Lower lobe of right lung (tissue), 2 donors: Measurements from ENCODE around the gene AMOTL2. TPM values are rescaled to one million over a fixed set of nuclear protein-coding genes. Genes with fewer than 3 reads are reported as not detected.

Source experiments
- ATAC-seq, 2 donors: fragments of 200-7000 bp; cut with Tn5 transposase; one replicate each; pipeline ENCODE4 v1.9.1; 2020 to 2022; ENCODE audit warnings: mild to moderate bottlenecking in 2 of 2, moderate library complexity in 2 of 2
- DNase-seq: peaks from one replicate; pipeline ENCODE4 v3.0.0-alpha.2; 2020
- H3K27ac ChIP-seq: fragments of 200-600 bp; one replicate; pipeline ENCODE4 v1.8.0; 2022
- H3K27me3 ChIP-seq: fragments of 200-600 bp; one replicate; pipeline ENCODE4 v1.8.0; 2022; ENCODE audit warnings: low read depth
- H3K36me3 ChIP-seq: fragments of 200-600 bp; one replicate; pipeline ENCODE4 v1.8.0; 2022; ENCODE audit warnings: mild to moderate bottlenecking
- H3K4me1 ChIP-seq: fragments of 200-600 bp; one replicate; pipeline ENCODE4 v1.8.0; 2022
- H3K4me3 ChIP-seq: fragments of 200-600 bp; one replicate; pipeline ENCODE4 v1.8.0; 2022; ENCODE audit warnings: mild to moderate bottlenecking
- H3K9me3 ChIP-seq: fragments of 200-600 bp; one replicate; pipeline ENCODE4 v1.8.0; 2022
- intact Hi-C: fragments of 100-400 bp; cut with DNase I; formaldehyde crosslinking; loops from one replicate; pipeline ENCODE4 v1.11.0; 2022
- total RNA-seq: library from RNA; stranded (reverse); fragmentation: NEBNext Ultra II Directional; extraction: Animal tissue kit (Norgen Biotek cat#: 25700); gene quantifications from one replicate; pipeline ENCODE4 v1.2.1, GENCODE V29; 2021
- TF ChIP-seq, protein P1 (sequence below): fragments of 200-600 bp; IDR thresholded peaks from one replicate; pipeline ENCODE4 v1.8.0; 2022; ENCODE audit warnings: antibody characterized with exemption, mild to moderate bottlenecking
- donor health status: DM: no; HTN: yes; CAD: no; lungs with severe emphysema.

Gene AMOTL2
- total RNA-seq, 1 donor from 2014 or later = 77.8 TPM

DNA sequence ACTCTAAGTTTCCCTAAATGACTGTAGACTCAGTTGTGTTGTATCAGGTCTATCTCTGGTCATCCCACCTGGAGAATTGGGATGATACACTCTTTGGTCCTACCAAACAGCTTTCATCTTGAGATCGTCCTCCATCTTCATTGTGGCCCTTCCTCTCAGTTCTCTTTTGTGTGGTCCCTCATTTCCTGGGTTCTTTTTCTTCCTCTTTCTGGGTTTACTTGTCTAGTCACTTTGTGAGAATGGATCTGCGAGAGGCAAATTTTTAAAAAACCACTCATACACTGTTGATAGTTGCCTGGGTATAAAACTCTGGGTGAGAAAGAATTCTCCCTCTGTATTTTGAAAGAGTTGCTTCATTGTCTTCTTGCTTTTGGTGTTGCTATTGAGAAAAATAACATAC lies 6.0 kb upstream of the AMOTL2 start:
- ATAC-seq (no peak), DNase-seq (no peak)
- no peak overlapping the region for H3K4me3 ChIP-seq
- H3K4me1 ChIP-seq = peaks cover 31% of the 10 kb centered on the region
- H3K27ac ChIP-seq = no peak overlapping the region
- TF ChIP-seq, protein P1, sequence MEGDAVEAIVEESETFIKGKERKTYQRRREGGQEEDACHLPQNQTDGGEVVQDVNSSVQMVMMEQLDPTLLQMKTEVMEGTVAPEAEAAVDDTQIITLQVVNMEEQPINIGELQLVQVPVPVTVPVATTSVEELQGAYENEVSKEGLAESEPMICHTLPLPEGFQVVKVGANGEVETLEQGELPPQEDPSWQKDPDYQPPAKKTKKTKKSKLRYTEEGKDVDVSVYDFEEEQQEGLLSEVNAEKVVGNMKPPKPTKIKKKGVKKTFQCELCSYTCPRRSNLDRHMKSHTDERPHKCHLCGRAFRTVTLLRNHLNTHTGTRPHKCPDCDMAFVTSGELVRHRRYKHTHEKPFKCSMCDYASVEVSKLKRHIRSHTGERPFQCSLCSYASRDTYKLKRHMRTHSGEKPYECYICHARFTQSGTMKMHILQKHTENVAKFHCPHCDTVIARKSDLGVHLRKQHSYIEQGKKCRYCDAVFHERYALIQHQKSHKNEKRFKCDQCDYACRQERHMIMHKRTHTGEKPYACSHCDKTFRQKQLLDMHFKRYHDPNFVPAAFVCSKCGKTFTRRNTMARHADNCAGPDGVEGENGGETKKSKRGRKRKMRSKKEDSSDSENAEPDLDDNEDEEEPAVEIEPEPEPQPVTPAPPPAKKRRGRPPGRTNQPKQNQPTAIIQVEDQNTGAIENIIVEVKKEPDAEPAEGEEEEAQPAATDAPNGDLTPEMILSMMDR = no peak
- intact Hi-C loops = no loop called here
- H3K9me3 ChIP-seq = no peaks in the 10 kb centered on the region
- no peaks in the 10 kb centered on the region for H3K36me3 ChIP-seq
- no peaks in the 10 kb centered on the region for H3K27me3 ChIP-seq

DNA sequence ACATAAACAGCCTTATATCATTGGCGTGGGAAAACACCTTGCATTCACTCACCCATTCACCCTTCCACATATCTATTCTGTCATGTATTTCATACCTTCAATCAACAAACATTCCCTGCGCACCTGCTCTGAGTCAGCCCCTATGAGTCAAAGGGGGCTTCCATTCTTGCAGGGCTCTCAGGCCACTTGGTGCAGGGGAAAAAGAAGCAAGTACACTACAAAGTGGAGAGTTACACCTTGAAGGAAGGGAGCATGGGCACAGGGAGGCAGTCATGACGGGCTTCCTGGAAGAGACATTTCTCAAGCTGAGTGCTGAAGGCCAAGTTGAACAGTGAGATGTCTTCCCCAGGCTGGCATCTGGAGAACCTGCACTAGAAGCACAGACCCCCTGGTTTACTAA lies 4.6 kb upstream of the AMOTL2 start:
- Histone ChIP-seq H3K4me1 (peaks cover 34% of the 10 kb centered on the region), H3K27ac (no peak overlapping the region), H3K9me3 (no peaks in the 10 kb centered on the region), H3K4me3 (no peak overlapping the region), H3K27me3 (no peaks in the 10 kb centered on the region), H3K36me3 (no peaks in the 10 kb centered on the region)
- TF ChIP-seq, protein P1 = no peak
- ATAC-seq (no peak), DNase-seq (no peak)
- intact Hi-C loops = no loop called here

DNA sequence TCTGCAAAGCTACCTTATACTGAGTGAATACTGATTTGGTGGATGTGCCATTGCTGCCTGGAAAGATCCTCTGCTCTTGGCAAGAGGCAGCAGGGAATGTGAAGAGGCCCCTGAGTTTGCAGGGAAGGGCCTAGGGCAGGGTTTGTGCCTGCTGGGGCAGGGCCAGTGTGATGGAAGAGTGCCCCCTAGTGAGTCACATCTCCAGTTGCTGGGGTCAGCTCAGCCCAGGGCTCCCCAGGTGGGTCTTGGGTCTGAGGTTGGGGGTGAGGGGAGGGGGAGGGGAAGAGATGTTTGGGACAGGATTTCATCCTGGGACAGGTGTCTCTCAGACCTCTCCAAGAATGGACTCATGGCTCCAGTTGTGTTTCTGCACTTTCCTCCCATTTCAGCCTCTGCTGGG lies 4.1 kb upstream of the AMOTL2 start:
- Histone ChIP-seq H3K4me1 (peaks cover 34% of the 10 kb centered on the region), H3K27me3 (no peaks in the 10 kb centered on the region), H3K36me3 (no peaks in the 10 kb centered on the region), H3K9me3 (no peaks in the 10 kb centered on the region), H3K27ac (no peak overlapping the region), H3K4me3 (no peak overlapping the region)
- intact Hi-C loops = no loop called here
- peak; percentile 72 for DNase-seq
- TF ChIP-seq, protein P1 = peak; percentile 55
- peak; percentile 33 to 42 for ATAC-seq

DNA sequence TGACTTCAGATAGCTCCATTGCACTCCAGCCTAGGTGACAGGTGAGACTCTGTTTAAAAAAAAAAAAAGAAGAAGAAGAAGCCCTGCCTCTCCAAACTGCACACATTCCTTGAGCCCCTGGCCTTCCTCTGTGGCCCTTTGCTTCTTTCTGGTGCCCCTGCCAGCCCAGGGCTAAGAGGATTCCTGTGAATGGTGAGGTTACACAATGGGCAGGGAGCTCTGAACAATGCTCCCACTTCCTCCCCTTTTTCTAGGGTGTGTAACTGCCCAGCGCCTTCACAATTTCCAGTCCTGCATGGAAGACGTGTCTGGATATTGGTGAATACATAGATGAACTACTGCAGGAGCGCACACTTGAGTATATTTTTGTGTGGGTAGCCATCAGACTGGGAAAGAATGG lies 3.6 kb upstream of the AMOTL2 start:
- ATAC-seq (no peak), DNase-seq (peak; percentile 40)
- intact Hi-C loops = no loop called here
- H3K9me3 ChIP-seq = no peaks in the 10 kb centered on the region
- peaks cover 34% of the 10 kb centered on the region for H3K4me1 ChIP-seq
- no peaks in the 10 kb centered on the region for H3K27me3 ChIP-seq
- no peak overlapping the region for H3K27ac ChIP-seq
- H3K36me3 ChIP-seq = no peaks in the 10 kb centered on the region
- H3K4me3 ChIP-seq = no peak overlapping the region
- TF ChIP-seq, protein P1 = no peak

DNA sequence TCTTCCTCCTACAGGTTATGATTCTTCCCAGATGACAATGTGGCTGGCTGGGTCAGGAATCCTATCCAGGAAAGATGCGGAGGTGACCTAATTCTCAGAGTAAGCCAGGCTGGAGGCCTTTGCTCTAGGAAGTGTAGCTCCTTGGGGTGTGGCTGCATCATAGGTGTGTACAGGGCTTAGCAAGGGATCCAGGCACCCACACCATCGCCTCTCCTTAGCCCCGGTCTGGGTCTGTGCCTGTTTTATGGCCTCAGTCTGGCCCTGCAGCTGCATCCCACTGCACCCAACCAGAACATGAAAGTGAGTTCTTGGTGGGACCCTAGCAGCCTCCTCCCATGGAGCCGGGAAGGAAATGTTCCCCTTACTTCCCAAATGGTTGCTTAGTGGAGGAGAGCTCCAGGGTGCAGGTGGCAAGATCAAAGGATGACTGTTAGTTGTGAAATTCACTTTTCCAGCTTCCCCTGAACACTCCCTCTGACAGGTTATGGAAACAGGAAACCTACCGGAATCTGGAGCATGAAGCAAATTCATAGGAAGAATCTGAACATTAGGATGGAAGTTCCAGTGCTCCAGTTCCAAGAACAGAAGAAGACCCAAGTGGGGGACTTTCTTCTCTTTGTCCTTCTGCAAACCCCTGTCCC lies 2.7 kb upstream of the AMOTL2 start:
- TF ChIP-seq, protein P1 = no peak
- ATAC-seq (no peak), DNase-seq (no peak)
- no peak overlapping the region for H3K27ac ChIP-seq
- intact Hi-C loops = no loop called here
- H3K27me3 ChIP-seq = no peaks in the 10 kb centered on the region
- no peak overlapping the region for H3K4me3 ChIP-seq
- no peaks in the 10 kb centered on the region for H3K9me3 ChIP-seq
- no peaks in the 10 kb centered on the region for H3K36me3 ChIP-seq
- H3K4me1 ChIP-seq = peaks cover 38% of the 10 kb centered on the region

DNA sequence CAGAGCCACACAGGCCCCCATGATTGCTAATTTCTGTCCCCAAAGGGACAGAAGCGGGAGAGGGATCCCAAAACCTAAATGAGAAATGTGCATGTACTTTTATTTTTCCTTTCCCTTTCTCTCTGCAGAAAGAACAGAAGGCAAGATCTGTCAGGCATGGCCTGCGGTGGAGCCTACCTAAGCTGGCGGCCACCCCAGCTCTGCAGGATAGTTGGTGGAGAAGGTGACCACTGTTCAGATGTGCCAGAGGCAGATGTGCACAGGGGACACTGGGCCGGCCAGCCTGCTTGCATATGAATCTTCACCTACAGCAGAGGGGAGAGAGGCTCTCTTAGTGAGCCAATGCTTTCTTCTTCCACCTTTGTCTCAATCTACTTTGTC lies 2.1 kb upstream of the AMOTL2 start:
- intact Hi-C loops = no loop called here

More for the DNA sequence above, 2.1 kb upstream of the AMOTL2 start:
- no peaks in the 10 kb centered on the region for H3K9me3 ChIP-seq
- H3K27me3 ChIP-seq = no peaks in the 10 kb centered on the region
- peaks cover 43% of the 10 kb centered on the region for H3K4me1 ChIP-seq
- no peak overlapping the region for H3K27ac ChIP-seq
- TF ChIP-seq, protein P1 = no peak
- no peak overlapping the region for H3K4me3 ChIP-seq
- ATAC-seq (no peak), DNase-seq (peak; percentile 43)
- peaks cover 5% of the 10 kb centered on the region for H3K36me3 ChIP-seq
